Activated T-helper 17 cell treated with anti-CD3 and anti-CD28 coated beads, Interleukin-2, amount 50 U/mL, for 72 hours (primary cell): ENCODE measurements around the gene AHNAK2. TPM values are rescaled to one million over a fixed set of nuclear protein-coding genes. Genes with fewer than 3 reads are reported as not detected.

Experiments
- ATAC-seq: fragments of 150-1000 bp; cut with Tn5 transposase; replicated peaks from 2 replicates; pipeline ENCODE4 v1.10.0; 2021; ENCODE audit warnings: mild to moderate bottlenecking, moderate library complexity
- H3K27ac Mint-ChIP-seq: one replicate; pipeline ENCODE4 v1.8.0; 2022; ENCODE audit warnings: mixed read lengths
- H3K27me3 Mint-ChIP-seq: one replicate; pipeline ENCODE4 v1.8.0; 2022; ENCODE audit warnings: mixed read lengths
- H3K36me3 Mint-ChIP-seq: one replicate; pipeline ENCODE4 v1.8.0; 2022; ENCODE audit warnings: low read depth, mild to moderate bottlenecking, mixed read lengths
- H3K4me1 Mint-ChIP-seq: one replicate; pipeline ENCODE4 v1.8.0; 2022; ENCODE audit warnings: mixed read lengths
- H3K4me3 Mint-ChIP-seq: one replicate; pipeline ENCODE4 v1.8.0; 2022; ENCODE audit warnings: mild to moderate bottlenecking, mixed read lengths
- H3K9me3 Mint-ChIP-seq: one replicate; pipeline ENCODE4 v1.8.0; 2022; ENCODE audit warnings: mixed read lengths
- total RNA-seq, 2 donors: library from RNA; stranded (reverse); gene quantifications; one replicate each; pipeline ENCODE4 v1.2.3, GENCODE V29; 2022

AHNAK2 gene
- total RNA-seq, 2 donors from 2014 or later: 0.05 to 0.06 TPM

DNA sequence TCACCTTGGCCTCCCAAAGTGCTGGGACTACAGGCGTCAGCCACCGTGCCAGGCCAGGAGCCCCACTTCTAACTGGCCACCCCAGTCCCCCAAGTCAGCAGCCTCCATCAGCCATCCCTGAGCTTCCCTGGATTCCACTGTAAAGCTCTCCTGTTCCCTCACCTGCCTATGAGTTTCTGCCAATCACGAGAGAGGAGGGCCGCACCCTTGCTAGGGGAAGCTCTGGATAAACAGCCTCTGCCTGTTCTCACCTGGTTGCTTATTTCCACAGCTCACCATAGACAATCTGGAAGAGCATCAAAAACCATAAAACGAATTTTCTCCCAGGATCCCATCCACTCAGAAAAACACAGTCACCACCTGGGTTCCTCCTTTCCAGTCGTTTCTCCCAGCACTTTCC is 37.7 kb upstream of the AHNAK2 start:
- Mint-ChIP-seq H3K36me3 (peaks cover 90% of the 10 kb centered on the region), H3K27ac (peak overlapping the region; percentile 78), H3K27me3 (no peaks in the 10 kb centered on the region), H3K4me1 (peaks cover 51% of the 10 kb centered on the region), H3K9me3 (no peaks in the 10 kb centered on the region), H3K4me3 (peak overlapping the region; percentile 94)
- ATAC-seq: no peak

DNA sequence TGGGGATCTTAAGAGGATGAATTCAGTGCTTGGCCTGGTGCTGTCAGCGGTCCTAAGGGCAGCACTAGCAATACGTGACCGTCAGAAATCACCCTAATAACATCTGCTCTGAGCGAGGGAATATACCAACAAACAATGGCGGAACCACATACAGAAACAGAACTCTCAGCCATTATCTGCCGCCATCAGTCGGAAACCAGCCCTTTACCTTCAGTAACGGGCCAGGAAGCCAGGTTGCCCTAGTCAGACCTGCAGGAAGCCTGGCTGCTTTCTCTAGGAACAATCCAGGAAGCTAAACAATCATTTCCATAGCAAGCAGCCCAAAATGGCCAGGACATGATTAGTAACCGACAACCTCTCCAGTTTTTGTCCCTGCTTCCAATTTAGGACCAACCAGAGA is 37.1 kb upstream of the AHNAK2 start:
- H3K27ac Mint-ChIP-seq: peak overlapping the region; percentile 78
- H3K36me3 Mint-ChIP-seq: peaks cover 96% of the 10 kb centered on the region
- H3K9me3 Mint-ChIP-seq: no peaks in the 10 kb centered on the region
- ATAC-seq: no peak
- peak overlapping the region; percentile 94 for H3K4me3 Mint-ChIP-seq
- no peaks in the 10 kb centered on the region for H3K27me3 Mint-ChIP-seq
- H3K4me1 Mint-ChIP-seq: peaks cover 51% of the 10 kb centered on the region

DNA sequence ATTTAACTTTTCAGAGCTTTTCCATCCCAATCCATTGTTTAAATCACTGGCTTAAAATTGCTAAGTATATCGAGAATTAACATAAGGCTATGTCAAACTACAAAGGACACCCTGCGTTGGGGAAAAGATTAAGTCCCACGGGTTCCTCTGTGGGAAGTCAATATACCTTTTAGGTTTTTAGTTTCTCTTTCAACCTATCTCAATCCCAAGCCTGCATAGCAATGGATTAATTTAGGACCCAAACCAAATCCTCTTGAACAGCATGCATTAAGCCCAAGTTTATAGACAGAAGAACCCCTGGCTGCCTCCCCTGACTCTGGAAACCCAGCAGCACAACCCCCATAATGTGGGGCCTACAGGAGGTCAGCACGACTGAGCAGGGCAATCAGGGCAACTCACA is 36.5 kb upstream of the AHNAK2 start:
- no peak for ATAC-seq
- no peaks in the 10 kb centered on the region for H3K9me3 Mint-ChIP-seq
- H3K27ac Mint-ChIP-seq: peak overlapping the region; percentile 78
- H3K36me3 Mint-ChIP-seq: peaks cover 96% of the 10 kb centered on the region
- no peaks in the 10 kb centered on the region for H3K27me3 Mint-ChIP-seq
- peak overlapping the region; percentile 94 for H3K4me3 Mint-ChIP-seq
- peaks cover 51% of the 10 kb centered on the region for H3K4me1 Mint-ChIP-seq

DNA sequence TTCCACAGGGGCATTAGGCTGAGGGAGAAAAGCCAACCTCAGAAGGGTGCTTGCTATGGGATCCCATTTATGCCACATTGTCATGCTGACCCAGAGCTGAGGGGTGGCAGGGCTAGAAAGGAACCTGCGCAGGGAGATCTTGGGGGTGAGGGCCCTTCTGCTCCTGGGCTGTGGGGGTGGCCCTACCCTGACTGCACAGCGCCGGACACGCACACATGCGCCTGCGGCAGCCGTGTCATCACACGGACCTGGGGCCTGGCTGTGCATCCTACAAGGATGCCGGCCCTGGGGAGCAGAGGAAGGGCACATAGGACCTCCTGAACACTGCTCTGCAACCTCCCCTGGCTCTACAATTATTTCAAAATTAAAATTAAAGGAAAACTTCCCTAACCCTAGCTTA is 35.9 kb upstream of the AHNAK2 start:
- H3K27ac Mint-ChIP-seq: peak overlapping the region; percentile 78
- no peaks in the 10 kb centered on the region for H3K27me3 Mint-ChIP-seq
- peaks cover 46% of the 10 kb centered on the region for H3K4me1 Mint-ChIP-seq
- H3K36me3 Mint-ChIP-seq: peaks cover 96% of the 10 kb centered on the region
- H3K4me3 Mint-ChIP-seq: peak overlapping the region; percentile 94
- H3K9me3 Mint-ChIP-seq: no peaks in the 10 kb centered on the region
- no peak for ATAC-seq

DNA sequence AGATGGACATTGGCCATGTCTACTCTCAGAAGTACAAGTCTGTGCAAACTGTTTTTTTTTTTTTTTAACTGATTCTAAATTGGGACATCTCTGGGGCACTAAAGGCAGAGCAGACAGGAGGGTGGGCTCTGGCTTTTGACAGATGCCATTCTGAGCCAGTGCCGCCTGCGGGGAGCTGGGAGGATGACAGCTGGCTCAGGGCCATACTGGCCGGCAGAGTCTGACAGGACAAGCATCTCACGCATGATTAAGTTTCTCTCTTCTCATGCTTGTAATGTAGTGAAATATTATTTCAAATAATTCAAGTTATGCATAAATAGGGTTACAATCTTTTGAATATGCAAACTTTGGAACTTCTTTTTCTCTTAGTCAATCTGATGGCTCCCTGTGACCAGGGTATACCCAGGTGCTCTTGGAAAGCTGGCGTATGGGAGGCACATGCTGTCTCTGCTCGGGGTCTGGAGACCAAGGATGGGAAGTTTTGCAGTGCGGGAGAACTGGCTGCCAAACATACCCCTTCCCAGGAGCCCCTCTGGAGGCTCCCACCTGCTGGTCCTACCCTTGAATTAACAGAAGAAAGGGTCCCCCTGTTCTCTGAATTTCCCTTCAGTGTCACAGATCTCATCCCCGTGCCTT is 35.1 kb upstream of the AHNAK2 start:
- Mint-ChIP-seq H3K27ac (no peak overlapping the region), H3K9me3 (no peaks in the 10 kb centered on the region), H3K27me3 (no peaks in the 10 kb centered on the region), H3K4me3 (peak overlapping the region; percentile 94), H3K4me1 (peaks cover 44% of the 10 kb centered on the region), H3K36me3 (peaks cover 96% of the 10 kb centered on the region)
- no peak for ATAC-seq

DNA sequence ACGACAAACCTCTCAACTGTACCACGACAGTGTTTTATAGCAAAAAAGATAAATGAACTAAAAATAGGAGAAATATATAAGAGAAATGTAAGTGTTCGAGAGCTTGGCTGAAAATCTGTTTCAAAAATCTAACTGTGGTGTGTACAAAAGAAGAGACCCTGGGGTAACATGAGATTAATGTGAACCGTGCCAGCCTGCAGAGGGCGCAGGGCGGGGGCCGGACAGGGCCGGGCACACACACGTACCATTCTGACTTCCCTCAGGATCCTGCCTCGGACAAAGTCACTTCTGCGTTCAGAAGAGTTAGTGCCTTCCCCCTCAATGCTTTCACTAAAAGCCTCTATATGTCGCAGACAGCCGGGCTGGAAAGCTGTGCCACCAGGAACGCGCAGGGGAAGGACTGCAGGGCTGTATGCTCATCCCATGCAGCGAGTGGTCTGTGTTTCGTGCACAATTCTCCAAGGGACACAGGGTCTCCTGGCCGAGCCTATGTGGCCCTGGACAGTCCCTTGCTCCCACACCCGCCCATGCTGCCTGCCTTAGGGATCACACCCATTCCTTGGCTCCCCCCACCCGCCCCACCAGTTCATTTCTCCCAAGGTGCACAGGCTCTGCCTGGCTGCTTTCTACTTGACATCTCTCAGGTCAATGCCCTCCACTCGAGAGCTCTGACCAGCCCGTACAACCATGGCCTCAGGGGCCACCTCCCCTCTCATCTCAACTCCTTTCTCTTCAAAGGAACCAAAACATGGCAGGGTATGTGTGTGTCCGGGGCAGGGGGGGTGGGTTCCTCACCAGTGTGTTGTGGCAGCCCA is 34.2 kb upstream of the AHNAK2 start:
- Mint-ChIP-seq H3K36me3 (peaks cover 90% of the 10 kb centered on the region), H3K4me1 (peaks cover 38% of the 10 kb centered on the region), H3K27me3 (no peaks in the 10 kb centered on the region), H3K27ac (no peak overlapping the region), H3K4me3 (no peak overlapping the region), H3K9me3 (no peaks in the 10 kb centered on the region)
- ATAC-seq: no peak

DNA sequence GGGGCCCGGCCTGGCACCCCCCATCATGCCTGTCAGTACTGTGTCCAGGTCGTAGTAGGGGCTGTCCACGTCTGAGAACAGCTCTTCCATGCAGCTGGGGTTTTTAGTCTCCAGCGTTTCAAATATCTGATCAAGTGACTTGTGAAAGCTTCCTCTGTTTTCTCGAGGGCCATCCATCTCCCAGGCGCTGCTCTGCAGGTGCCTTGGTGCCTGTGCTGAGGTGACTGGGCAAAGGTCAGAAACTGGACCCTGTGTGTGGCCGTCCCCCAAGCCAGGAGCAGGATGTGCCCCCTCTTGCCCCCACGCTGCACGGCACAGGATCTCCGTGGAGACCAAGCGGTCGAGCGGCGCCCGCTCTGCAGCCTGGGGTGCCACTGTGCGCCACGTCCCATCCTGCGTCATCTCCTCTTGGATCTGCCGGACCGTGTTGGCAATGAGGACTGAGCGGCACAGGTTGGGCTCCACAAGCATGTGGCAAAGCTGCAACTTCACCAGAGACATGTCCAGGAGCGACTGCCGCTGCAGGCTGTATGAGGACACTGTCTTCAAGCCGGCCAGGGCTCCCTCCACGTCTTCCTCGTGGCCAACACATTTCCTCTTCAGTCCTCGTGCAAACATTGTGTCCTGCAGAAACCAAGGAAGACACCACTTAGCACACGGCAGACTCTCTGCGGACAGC is 33.3 kb upstream of the AHNAK2 start:
- Mint-ChIP-seq H3K27ac (no peak overlapping the region), H3K4me1 (peaks cover 31% of the 10 kb centered on the region), H3K27me3 (no peaks in the 10 kb centered on the region), H3K9me3 (no peaks in the 10 kb centered on the region), H3K4me3 (no peak overlapping the region), H3K36me3 (peaks cover 86% of the 10 kb centered on the region)
- no peak for ATAC-seq

DNA sequence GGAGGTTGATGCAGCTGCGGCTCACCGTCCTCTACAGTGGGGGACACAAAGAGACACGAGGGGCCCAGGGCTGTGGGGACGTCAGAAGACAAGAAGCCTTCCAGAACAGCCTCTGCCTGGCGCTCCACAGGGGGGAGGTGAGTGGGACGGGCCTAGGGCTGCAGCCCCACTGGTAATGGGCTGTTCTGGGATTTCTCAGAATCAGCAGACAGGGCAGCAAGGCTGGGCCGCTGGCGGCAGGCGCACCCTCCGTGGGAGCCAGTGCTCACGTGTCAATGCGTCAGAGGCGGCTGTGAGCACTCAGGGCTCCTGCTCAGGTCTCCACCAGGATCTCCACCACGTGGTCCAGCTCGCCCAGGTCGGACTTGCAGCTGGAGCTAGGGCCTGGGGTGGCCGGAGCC is 32.7 kb upstream of the AHNAK2 start:
- Mint-ChIP-seq H3K36me3 (peaks cover 82% of the 10 kb centered on the region), H3K4me1 (peaks cover 25% of the 10 kb centered on the region), H3K4me3 (no peak overlapping the region), H3K27me3 (no peaks in the 10 kb centered on the region), H3K9me3 (no peaks in the 10 kb centered on the region), H3K27ac (no peak overlapping the region)
- no peak for ATAC-seq

DNA sequence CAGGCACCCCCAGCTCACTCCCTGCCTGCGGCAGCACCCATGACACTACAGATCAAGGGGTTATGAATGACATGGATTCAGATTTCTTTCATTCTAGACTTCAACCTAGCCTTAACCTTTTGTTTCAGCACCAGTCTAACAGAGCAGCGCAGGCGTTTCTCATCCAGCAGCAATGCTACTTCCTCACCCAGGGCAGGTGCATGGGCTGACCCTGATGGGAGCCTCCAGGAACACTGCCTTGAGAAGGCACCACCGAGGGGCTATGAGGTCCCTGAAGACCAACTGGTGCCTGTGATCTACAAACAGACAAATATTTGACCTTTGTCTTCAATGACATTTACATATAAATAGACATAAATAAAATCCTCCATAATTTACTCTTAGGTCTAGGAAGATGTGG is 31.9 kb upstream of the AHNAK2 start:
- ATAC-seq: no peak
- Mint-ChIP-seq H3K27ac (no peak overlapping the region), H3K36me3 (peaks cover 74% of the 10 kb centered on the region), H3K4me1 (peaks cover 18% of the 10 kb centered on the region), H3K9me3 (no peaks in the 10 kb centered on the region), H3K4me3 (no peak overlapping the region), H3K27me3 (no peaks in the 10 kb centered on the region)

DNA sequence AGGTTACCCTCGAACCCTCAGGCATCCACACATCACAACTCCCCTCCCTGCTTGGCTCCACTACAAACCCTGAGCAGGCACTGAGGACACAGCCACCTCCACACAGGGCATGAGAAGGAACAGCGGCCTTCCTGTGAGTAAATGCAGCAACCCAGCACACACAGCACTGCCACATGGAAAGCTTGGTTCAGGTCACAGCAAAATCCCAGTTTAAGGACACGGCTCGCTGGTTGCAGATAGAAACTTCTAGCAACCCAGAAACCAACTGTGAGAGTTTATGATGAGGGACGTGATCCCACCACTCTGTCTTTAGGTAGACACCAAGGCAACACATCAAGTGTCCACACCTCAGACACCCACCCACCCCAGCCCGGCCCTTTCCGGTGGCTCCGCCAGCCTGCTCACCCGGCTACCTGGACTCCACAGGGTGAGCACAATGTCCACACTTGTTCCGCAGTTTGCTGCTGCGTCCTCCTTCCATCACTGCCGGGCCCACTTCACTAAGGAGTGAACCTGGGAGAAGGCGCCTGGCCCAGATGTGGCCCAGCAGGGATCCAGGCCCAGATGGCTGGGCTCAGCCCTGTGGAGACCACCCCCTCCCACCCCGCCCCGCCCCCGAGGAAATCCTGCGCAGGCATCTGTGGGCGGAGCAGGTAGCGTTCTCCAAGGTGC is 29.6 kb upstream of the AHNAK2 start:
- ATAC-seq: no peak
- peaks cover 53% of the 10 kb centered on the region for H3K36me3 Mint-ChIP-seq
- no peak overlapping the region for H3K4me3 Mint-ChIP-seq
- no peaks in the 10 kb centered on the region for H3K4me1 Mint-ChIP-seq
- no peaks in the 10 kb centered on the region for H3K9me3 Mint-ChIP-seq
- no peak overlapping the region for H3K27ac Mint-ChIP-seq
- H3K27me3 Mint-ChIP-seq: no peaks in the 10 kb centered on the region

DNA sequence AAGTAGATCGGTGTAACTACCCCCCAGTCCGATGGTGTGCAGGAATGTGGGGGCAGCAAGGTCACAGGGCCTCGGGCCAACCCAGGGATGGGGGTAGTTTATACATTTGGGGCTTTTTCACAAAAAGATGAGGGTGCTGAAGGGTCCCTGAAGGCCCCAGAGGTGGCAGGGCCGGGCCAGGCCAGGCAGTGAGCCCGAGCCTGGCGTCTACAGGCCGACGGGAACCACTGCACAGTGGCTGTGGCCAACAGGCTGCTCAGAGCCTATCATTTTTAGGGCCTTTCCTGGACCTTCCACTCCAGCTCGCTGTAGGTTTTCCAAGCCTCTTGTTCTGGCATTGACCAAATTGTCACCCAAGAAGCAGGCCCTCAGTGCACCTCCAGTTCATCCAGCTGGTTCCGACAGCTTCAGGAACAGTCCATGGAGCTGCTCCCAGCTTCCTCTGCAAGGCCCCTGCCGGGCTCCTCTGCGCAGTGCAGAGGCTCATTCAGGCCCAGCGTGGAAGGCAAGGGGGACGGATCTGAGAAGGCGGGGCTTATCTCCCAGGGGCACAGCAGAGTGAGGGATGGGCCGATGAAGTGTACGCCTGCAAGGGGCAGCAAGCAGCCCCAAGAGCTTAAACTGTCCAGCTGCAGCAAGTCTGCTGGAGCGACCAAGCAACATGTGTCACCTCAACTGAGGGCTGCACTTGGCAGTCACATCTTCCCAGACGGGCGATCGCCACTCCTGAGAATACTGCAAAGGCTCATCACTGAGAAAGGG is 28.8 kb upstream of the AHNAK2 start:
- Mint-ChIP-seq H3K9me3 (no peaks in the 10 kb centered on the region), H3K27me3 (no peaks in the 10 kb centered on the region), H3K36me3 (peaks cover 47% of the 10 kb centered on the region), H3K27ac (no peak overlapping the region), H3K4me3 (no peak overlapping the region), H3K4me1 (no peaks in the 10 kb centered on the region)
- ATAC-seq: no peak

DNA sequence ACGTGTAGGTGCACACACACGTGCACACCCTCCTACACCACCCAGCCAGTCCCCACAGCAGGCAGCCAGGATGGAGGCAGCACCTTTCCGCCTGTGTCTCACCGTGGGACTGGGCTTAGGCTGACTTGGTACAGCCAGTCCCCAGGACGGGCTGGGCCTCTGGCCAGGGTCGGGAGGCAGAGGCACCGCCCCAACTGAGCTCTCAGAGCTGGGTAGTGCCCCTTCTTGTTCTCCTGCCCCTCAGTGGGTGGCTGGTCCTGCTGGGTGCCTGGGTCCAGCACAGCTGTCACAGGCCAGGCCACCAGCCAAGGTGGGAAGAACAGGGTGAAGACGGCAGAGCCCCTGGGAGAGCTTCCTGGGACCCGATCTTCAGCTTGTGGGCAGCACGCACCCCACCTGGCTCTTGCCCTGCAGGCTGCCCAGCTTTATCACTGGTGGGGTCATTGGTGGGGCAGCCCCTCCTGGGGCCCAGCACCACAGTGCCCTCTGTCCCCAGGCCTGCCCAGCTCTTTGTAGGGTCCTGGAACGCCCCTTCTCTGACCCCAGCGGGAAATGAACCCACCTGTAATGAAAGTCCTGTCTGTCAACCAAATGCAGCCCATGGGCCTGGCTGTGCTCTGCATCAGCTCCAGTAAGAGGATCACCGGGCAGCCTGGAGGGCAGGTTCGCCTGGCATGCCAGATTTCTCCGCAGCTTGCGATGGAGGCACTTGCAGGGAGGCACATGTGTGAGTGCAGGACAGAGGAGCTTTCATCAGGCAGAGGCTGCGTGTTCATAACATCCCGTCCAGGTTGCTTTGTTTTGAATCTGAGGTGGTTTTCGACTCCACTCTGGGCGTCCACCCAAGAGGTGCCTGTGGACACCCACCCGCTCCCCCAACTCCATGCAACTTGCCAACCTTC is 28.0 kb upstream of the AHNAK2 start:
- Mint-ChIP-seq H3K36me3 (peaks cover 38% of the 10 kb centered on the region), H3K27me3 (no peaks in the 10 kb centered on the region), H3K27ac (no peak overlapping the region), H3K4me1 (no peaks in the 10 kb centered on the region), H3K4me3 (no peak overlapping the region), H3K9me3 (no peaks in the 10 kb centered on the region)
- no peak for ATAC-seq

DNA sequence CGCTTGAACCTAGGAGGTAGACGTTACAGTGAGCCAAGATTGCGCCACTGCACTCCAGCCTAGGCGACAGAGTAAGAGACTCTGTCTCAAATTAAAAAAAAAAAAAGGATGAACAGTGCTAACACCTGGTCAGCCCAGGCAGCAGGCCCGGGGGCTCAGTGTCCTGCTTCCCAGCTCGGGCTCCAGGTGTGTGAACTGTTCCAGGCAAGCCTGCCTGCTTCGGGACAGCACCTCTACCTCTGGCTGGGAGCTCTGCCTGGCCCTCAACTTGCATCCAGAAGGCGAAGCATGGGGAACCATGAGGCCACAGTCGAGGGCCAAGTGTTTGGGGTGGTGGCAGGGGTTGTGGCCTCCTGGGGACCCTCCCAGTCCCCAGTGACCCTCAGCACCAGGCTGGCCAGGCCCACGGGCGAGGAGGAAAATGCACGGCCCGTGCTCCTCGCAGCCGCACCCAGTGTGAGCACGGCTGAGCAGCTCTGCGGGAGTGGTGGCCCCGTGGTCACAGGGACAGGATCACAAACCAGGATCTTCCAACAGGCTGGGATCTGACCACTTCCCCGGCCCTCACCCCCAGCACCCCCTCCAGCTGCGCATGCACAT is 27.3 kb upstream of the AHNAK2 start:
- no peak overlapping the region for H3K4me3 Mint-ChIP-seq
- ATAC-seq: no peak
- H3K9me3 Mint-ChIP-seq: no peaks in the 10 kb centered on the region
- H3K4me1 Mint-ChIP-seq: no peaks in the 10 kb centered on the region
- peaks cover 31% of the 10 kb centered on the region for H3K36me3 Mint-ChIP-seq
- no peak overlapping the region for H3K27ac Mint-ChIP-seq
- H3K27me3 Mint-ChIP-seq: no peaks in the 10 kb centered on the region
